ENCODE data around the gene LY86.

Gene LY86

DNA sequence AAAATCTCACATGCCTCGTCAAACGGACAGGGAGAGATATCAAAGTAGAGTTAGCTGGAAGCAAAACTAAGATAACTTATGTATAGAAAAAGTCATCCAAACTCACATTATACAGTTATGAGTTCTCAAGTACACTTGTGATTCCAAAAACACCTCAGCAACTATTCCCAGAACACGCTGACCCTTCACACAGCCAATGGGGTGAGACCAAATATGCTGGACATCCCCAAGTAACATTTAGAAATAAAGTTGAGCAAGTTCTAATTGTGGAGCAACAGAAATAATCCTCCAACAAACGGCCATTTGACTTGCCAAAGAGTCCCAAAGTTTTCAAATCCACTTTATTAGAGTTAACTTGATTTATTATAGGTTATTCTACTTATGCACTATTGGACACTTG, 52.4 kb downstream of the LY86 start:
- H3K4me3 ChIP-seq (ENCODE audit: low read depth, low read length) = no peak overlapping the region
- no peak for DNase-seq (ENCODE audit: low read depth)
- TF ChIP-seq, protein P1, sequence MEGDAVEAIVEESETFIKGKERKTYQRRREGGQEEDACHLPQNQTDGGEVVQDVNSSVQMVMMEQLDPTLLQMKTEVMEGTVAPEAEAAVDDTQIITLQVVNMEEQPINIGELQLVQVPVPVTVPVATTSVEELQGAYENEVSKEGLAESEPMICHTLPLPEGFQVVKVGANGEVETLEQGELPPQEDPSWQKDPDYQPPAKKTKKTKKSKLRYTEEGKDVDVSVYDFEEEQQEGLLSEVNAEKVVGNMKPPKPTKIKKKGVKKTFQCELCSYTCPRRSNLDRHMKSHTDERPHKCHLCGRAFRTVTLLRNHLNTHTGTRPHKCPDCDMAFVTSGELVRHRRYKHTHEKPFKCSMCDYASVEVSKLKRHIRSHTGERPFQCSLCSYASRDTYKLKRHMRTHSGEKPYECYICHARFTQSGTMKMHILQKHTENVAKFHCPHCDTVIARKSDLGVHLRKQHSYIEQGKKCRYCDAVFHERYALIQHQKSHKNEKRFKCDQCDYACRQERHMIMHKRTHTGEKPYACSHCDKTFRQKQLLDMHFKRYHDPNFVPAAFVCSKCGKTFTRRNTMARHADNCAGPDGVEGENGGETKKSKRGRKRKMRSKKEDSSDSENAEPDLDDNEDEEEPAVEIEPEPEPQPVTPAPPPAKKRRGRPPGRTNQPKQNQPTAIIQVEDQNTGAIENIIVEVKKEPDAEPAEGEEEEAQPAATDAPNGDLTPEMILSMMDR (conservative IDR thresholded peaks at IDR 0.05; ENCODE audit: low read depth, low read length) = no peak

DNA sequence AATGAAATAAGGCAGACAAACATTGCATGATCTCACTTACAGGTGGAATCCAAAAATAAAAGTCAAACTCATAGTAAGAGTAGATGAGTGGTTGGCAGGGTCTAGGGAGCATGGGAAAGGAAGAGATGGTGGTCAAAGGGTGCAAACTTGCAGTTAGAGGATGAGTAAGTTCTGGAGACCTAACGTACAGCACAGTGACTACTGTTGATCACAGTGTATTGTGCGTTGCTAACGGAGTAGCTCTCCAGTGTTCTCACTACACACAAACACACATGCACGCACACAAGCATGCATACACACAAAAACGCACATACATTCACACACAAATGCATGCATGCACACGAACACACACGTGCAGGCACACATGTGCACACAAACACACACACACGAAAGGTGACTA, 54.9 kb downstream of the LY86 start:
- DNase-seq (ENCODE audit: low read depth) = no peak
- no peak overlapping the region for H3K4me3 ChIP-seq (ENCODE audit: low read depth, low read length)
- TF ChIP-seq, protein P1 (conservative IDR thresholded peaks at IDR 0.05; ENCODE audit: low read depth, low read length) = no peak

DNA sequence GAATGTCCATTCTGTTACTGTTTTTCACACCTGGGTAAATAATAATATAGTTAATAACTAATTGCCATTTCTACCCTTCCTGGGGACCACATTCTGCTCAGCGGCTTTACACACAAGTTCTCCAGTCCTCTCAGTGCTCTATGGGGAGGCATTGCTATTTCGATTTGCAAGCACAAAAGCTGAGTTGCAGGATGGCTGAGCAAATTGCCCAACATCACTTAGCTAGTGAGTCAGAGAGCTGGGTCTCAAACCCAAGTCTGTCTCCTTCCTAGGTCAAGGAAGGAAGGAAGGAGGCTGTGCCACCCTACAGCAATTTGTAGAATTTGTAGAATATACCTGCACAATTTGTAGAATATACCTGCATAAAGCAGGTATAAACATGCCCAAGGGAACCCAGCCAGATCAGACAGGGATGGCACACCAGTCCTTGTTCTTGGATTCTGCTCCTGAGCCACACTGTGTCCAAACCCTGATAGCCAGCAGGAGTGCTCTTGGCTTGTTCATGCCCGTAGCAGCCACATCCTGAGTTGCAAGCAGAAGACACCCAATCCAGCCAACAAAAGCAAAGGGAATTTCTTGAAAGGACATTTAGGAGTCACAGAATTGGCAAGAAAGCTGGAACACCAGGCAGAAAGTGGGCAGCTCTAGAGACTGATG, 56.9 kb downstream of the LY86 start:
- TF ChIP-seq, protein P1 (conservative IDR thresholded peaks at IDR 0.05; ENCODE audit: low read depth, low read length) = no peak
- no peak overlapping the region for H3K4me3 ChIP-seq (ENCODE audit: low read depth, low read length)
- no peak for DNase-seq (ENCODE audit: low read depth)

DNA sequence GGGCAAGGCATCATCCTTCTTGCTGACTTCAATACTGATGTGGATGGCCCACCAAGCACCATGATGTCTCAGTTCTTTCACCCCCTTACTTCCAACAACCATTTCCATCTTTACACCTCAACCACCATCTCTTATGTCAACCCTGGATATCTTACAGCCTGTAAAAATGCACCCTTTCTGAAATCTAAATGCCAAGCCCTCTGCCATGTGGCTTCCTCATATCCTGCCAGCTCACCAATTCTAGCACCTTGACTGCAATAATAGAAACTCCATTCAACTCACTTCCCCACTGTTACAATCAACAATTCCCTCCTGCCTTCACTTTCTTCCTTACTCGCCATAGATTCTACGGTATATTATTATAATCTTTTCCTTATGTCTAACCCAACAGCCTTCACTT, 57.9 kb downstream of the LY86 start:
- TF ChIP-seq, protein P1 (conservative IDR thresholded peaks at IDR 0.05; ENCODE audit: low read depth, low read length) = no peak
- H3K4me3 ChIP-seq (ENCODE audit: low read depth, low read length) = no peak overlapping the region
- DNase-seq (ENCODE audit: low read depth) = no peak

DNA sequence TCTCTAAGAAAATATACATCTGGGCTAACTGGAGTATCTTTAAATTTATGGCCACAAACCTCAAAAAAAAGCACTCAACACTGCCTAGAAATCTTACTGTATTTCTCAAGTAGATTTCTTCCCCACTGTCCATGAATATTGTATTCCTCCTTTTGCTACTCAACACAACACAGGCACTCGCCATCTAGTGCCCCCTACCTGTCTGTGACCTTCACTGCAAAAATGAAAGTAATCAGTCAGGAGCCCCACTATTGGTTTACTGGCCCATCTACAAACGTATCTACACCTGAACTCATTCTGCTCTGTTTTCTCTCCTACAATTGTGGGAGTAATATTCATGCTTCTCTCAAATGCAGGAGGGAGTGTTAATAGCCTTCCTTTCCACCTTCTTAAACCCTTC, 58.3 kb downstream of the LY86 start:
- TF ChIP-seq, protein P1 (conservative IDR thresholded peaks at IDR 0.05; ENCODE audit: low read depth, low read length) = no peak

DNA sequence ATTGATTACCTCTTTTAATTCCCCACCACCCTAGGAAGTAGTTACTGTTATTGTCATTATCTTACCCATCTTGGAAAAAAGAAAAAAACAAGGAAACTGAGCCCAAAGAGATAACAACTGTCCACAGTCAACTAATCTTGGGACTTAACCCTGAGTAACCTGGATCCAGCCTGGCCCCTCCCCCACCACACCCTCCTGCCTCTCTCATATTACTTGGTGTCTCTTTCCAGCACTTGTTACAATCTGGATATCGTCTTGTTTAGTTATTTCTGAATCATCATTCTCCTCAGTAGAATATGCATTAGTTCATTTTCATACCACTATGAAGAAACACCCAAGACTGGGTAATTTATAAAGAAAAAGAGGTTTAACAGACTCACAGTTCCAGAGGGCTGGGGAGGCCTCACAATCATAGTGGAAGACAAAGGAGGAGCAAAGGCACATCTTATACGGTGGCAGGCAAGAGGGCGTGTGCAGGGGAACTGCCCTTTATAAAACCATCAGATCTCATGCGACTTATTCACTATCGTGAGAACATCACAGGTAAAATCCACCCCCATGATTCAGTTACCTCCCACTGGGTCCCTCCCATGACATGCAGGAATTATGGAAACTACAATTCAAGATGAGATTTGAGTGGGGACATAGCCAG, 60.3 kb downstream of the LY86 start:
- DNase-seq (ENCODE audit: low read depth) = no peak
- TF ChIP-seq, protein P1 (conservative IDR thresholded peaks at IDR 0.05; ENCODE audit: low read depth, low read length) = no peak
- no peak overlapping the region for H3K4me3 ChIP-seq (ENCODE audit: low read depth, low read length)

More for the DNA sequence above, 58.3 kb downstream of the LY86 start:
- no peak overlapping the region for H3K4me3 ChIP-seq (ENCODE audit: low read depth, low read length)
- DNase-seq (ENCODE audit: low read depth) = no peak

Measured in choroid plexus epithelial cell (primary cell).